Activated CD8-positive, alpha-beta memory T cell treated with anti-CD3 and anti-CD28 coated beads, Interleukin-2, amount 50 U/mL, for 1 hour (primary cell): ENCODE data around the gene FAM222A.

Experiments
- DNase-seq: peaks from one replicate; pipeline ENCODE4 v3.0.0-alpha.2; 2020; ENCODE audit errors: extremely low read depth

The FAM222A gene

GRCh38 chr12:109710747-109711595 is 2.7 kb upstream of the FAM222A start:
- no peak for DNase-seq

- DNase-seq, result no peak
Measured at GRCh38 chr12:109711596-109712461, 1.8 kb upstream of the FAM222A start.

GRCh38 chr12:109714141-109714912 is 702 bp downstream of the FAM222A start:
- DNase-seq, result no peak

- no peak for DNase-seq
Measured at GRCh38 chr12:109714913-109715244, 1.3 kb downstream of the FAM222A start.

- DNase-seq, result no peak
Measured at GRCh38 chr12:109715310-109716091, 1.9 kb downstream of the FAM222A start.

GRCh38 chr12:109716092-109716479 is 2.5 kb downstream of the FAM222A start:
- DNase-seq, result no peak

- DNase-seq, result no peak
Measured at GRCh38 chr12:109716512-109717389, 3.1 kb downstream of the FAM222A start.

GRCh38 chr12:109717390-109718357 is 4.0 kb downstream of the FAM222A start:
- no peak for DNase-seq

- DNase-seq, result no peak
Measured at GRCh38 chr12:109718390-109718789, 4.8 kb downstream of the FAM222A start.

- no peak for DNase-seq
Measured at GRCh38 chr12:109719123-109720022, 5.7 kb downstream of the FAM222A start.

GRCh38 chr12:109720152-109720856 is 6.7 kb downstream of the FAM222A start:
- no peak for DNase-seq

- no peak for DNase-seq
Measured at GRCh38 chr12:109720857-109721189, 7.2 kb downstream of the FAM222A start.

- DNase-seq, result no peak
Measured at GRCh38 chr12:109721276-109721675, 7.7 kb downstream of the FAM222A start.

GRCh38 chr12:109722022-109722720 is 8.5 kb downstream of the FAM222A start:
- DNase-seq, result no peak

GRCh38 chr12:109722721-109723094 is 9.1 kb downstream of the FAM222A start:
- no peak for DNase-seq

GRCh38 chr12:109723311-109723881 is 9.8 kb downstream of the FAM222A start:
- DNase-seq, result no peak
